Peyer's patch (tissue), 4 donors: ENCODE results near the gene MCM7. TPM values are rescaled to one million over a fixed set of nuclear protein-coding genes. Genes with fewer than 3 reads are reported as not detected.

Experiments used
- DNase-seq, 3 donors: peaks; one replicate each; pipeline ENCODE4 v3.0.0-alpha.2; 2017 to 2019
- H3K27ac ChIP-seq, 4 donors: fragments of 200-600 bp; sonication (generic); one replicate each; pipeline ENCODE4 v1.5.1; 2016 to 2019
- H3K27me3 ChIP-seq, 2 donors: fragments of 200-600 bp; sonication (generic); one replicate each; pipeline ENCODE4 v1.5.1; 2019
- H3K36me3 ChIP-seq, 3 donors: fragments of 200-600 bp; sonication (generic); one replicate each; pipeline ENCODE4 v1.5.1; 2016 to 2019
- H3K4me1 ChIP-seq, 4 donors: fragments of 200-600 bp; sonication (generic); one replicate each; pipeline ENCODE4 v1.5.1; 2016 to 2019
- H3K4me3 ChIP-seq, 4 donors: fragments of 200-600 bp; sonication (generic); 1 replicate in 3 of 4; 2 replicates in 1 of 4; pipeline ENCODE4 v1.5.1; 2016 to 2019; ENCODE audit warnings: mild to moderate bottlenecking in 1 of 4
- H3K9me3 ChIP-seq, 4 donors: fragments of 200-600 bp; sonication (generic); one replicate each; pipeline ENCODE4 v1.5.1; 2016 to 2019; ENCODE audit warnings: mild to moderate bottlenecking in 1 of 4
- CTCF ChIP-seq, 6 experiments: fragments of 450-650 bp in 4 of 6; fragments of 200-600 bp in 2 of 6; sonication (generic) in 1 of 6; IDR thresholded peaks; one replicate each; pipeline ENCODE4 v1.5.1; 2017 to 2019; ENCODE audit warnings: antibody characterized with exemption in 6 of 6, mild to moderate bottlenecking in 3 of 6, moderate library complexity in 1 of 6
- POLR2A ChIP-seq, 2 donors: fragments of 450-650 bp; IDR thresholded peaks; one replicate each; pipeline ENCODE4 v1.5.1; 2017; ENCODE audit warnings: antibody characterized with exemption in 2 of 2, mild to moderate bottlenecking in 2 of 2, moderate library complexity in 2 of 2
- total RNA-seq, 4 donors: library from RNA; depleted of rRNA; stranded (reverse); fragments of >200 nt; gene quantifications; one replicate each; pipeline ENCODE4 v1.1.0, GENCODE V29; 2016

Gene MCM7
- total RNA-seq, 4 donors from 2014 or later: 42.4 to 139 (median 60.8) TPM

GRCh38 chr7:100080907-100081534 lies 20.2 kb downstream of the MCM7 start:
- no peak for TF ChIP-seq CTCF (IDR thresholded peaks at IDR 0.05)
- no peak for TF ChIP-seq POLR2A (IDR thresholded peaks at IDR 0.05)
- Histone ChIP-seq H3K4me3 (peak overlapping the region; percentile 76 to 96 (median 88)), H3K36me3 (peaks cover 0 to 20% (median 0%) of the 10 kb centered on the region in 3 donors), H3K27me3 (no peaks in the 10 kb centered on the region), H3K27ac (peak overlapping the region; percentile 82 to 94 (median 90)), H3K4me1 (peaks cover 0 to 48% (median 12%) of the 10 kb centered on the region in 4 donors), H3K9me3 (no peaks in the 10 kb centered on the region)
- no peak for DNase-seq

GRCh38 chr7:100079024-100079560 lies 22.1 kb downstream of the MCM7 start:
- TF ChIP-seq POLR2A (IDR thresholded peaks at IDR 0.05) (peak; percentile 69 to 91), CTCF (IDR thresholded peaks at IDR 0.05) (no peak)
- H3K4me1 ChIP-seq: peaks cover 0 to 48% (median 12%) of the 10 kb centered on the region in 4 donors
- peak overlapping the region in 3 of 4 donors; percentile 90 to 94 (median 91) for H3K27ac ChIP-seq
- peak overlapping the region in 2 of 4 donors; percentile 86 to 90 for H3K4me3 ChIP-seq
- peaks cover 0 to 40% (median 2%) of the 10 kb centered on the region in 3 donors for H3K36me3 ChIP-seq
- DNase-seq: peak in 2 of 3 donors; percentile 73 to 86
- H3K9me3 ChIP-seq: no peaks in the 10 kb centered on the region
- H3K27me3 ChIP-seq: no peaks in the 10 kb centered on the region

GRCh38 chr7:100077205-100077604 lies 24.0 kb downstream of the MCM7 start:
- peak overlapping the region in 3 of 4 donors; percentile 26 to 90 (median 47) for H3K27ac ChIP-seq
- peaks cover 0 to 58% (median 8%) of the 10 kb centered on the region in 3 donors for H3K36me3 ChIP-seq
- H3K27me3 ChIP-seq: no peaks in the 10 kb centered on the region
- peaks cover 0 to 44% (median 7%) of the 10 kb centered on the region in 4 donors for H3K4me1 ChIP-seq
- H3K9me3 ChIP-seq: peaks cover 0 to 9% (median under 1%) of the 10 kb centered on the region in 4 donors
- TF ChIP-seq CTCF (IDR thresholded peaks at IDR 0.05) (no peak), POLR2A (IDR thresholded peaks at IDR 0.05) (no peak)
- peak in 1 of 3 donors; percentile 71 for DNase-seq
- no peak overlapping the region for H3K4me3 ChIP-seq

GRCh38 chr7:100075418-100075817 lies 25.8 kb downstream of the MCM7 start:
- peaks cover 0 to 41% (median 4%) of the 10 kb centered on the region in 4 donors for H3K4me1 ChIP-seq
- no peak overlapping the region for H3K27ac ChIP-seq
- no peaks in the 10 kb centered on the region for H3K27me3 ChIP-seq
- no peak for TF ChIP-seq POLR2A (IDR thresholded peaks at IDR 0.05)
- TF ChIP-seq CTCF (IDR thresholded peaks at IDR 0.05): no peak
- H3K36me3 ChIP-seq: peaks cover 5 to 76% (median 14%) of the 10 kb centered on the region in 3 donors
- no peak overlapping the region for H3K4me3 ChIP-seq
- no peak for DNase-seq
- H3K9me3 ChIP-seq: peaks cover 0 to 25% (median 11%) of the 10 kb centered on the region in 4 donors

- peaks cover 0 to 35% (median 3%) of the 10 kb centered on the region in 4 donors for H3K4me1 ChIP-seq
- H3K36me3 ChIP-seq: peaks cover 5 to 82% (median 14%) of the 10 kb centered on the region in 3 donors
- H3K4me3 ChIP-seq: no peak overlapping the region
- no peaks in the 10 kb centered on the region for H3K27me3 ChIP-seq
- no peak for DNase-seq
- no peak overlapping the region for H3K27ac ChIP-seq
- TF ChIP-seq POLR2A (IDR thresholded peaks at IDR 0.05) (no peak), CTCF (IDR thresholded peaks at IDR 0.05) (no peak)
- H3K9me3 ChIP-seq: peaks cover 0 to 25% (median 11%) of the 10 kb centered on the region in 4 donors
These were observed 26.4 kb downstream of the MCM7 start for GRCh38 chr7:100074841-100075240.
